T-helper 1 cell treated with Interleukin-12 subunit alpha and Interleukin-12 subunit beta and Interleukin-4 antibody, amounts not matched to agents 30 ng/mL and 1 ng/mL, for 36 hours (primary cell): ENCODE data around the gene MPDZ. TPM values are rescaled to one million over a fixed set of nuclear protein-coding genes. Genes with fewer than 3 reads are reported as not detected.

Source experiments
- intact Hi-C: fragments of 100-400 bp; cut with micrococcal nuclease; formaldehyde crosslinking; loops from one replicate; pipeline ENCODE4 v1.15.1; 2024
- total RNA-seq: library from RNA; stranded (reverse); gene quantifications from 2 replicates; pipeline ENCODE4 v1.2.3, GENCODE V29; 2022

The MPDZ gene
- total RNA-seq, 1 donor from 2014 or later: not detected

DNA sequence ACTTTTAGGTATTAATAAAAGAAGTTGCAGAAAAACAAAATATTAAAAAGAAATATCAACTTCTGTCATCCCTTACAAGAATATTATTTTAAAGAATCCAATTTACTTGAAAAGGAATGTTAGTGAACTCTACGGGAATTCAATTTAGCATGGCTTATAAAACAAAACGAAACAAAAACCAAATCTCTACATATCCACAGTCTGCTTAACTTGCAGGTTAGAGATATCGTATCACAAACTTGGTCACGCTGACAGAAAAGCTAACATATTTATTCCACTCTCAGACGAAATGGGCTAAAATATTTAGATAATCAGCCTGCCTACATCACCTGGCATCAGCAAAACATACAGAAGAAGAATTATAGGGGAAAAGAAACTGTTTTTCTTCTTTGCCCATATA lies 92.7 kb downstream of the MPDZ start:
- intact Hi-C loops: no loop called here

DNA sequence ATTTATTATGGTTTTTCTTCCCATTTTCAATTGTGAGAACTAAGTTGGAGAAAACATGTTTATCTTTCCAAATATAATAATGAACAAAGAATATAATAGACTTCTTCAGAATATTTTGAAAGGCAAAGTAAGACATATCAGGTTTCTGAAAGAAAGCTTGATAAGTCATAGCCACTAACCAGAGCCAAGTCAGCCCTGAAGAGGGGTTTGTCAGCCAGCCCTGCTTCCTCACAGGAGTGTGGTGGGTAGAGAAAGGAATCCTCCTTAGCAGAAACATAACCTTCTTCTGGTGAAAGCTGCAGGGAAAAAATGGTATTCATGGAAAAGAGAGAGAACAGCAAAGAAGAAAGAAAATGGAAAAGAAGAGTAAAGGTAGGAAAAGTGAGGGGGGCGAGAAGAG lies 93.4 kb downstream of the MPDZ start:
- intact Hi-C loops: no loop called here

DNA sequence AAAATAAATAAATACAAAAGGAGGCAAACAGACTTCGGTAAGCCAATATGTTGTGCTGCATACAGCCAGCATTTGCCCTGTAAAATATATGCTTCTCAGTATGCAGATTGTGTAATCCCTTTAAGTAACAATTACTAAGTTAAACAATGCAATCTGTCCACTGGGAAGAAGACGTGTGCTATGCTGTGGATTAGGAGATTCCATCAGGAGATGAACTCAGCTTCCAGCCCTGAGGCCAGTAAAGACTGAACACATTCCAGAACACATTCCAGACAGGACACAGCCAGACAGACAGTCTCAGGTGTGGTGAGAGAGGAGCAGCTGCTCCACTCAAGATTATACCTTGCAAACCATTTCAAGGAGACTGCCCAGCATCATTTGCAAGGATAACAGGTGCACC lies 97.8 kb downstream of the MPDZ start:
- intact Hi-C loops: no loop called here

DNA sequence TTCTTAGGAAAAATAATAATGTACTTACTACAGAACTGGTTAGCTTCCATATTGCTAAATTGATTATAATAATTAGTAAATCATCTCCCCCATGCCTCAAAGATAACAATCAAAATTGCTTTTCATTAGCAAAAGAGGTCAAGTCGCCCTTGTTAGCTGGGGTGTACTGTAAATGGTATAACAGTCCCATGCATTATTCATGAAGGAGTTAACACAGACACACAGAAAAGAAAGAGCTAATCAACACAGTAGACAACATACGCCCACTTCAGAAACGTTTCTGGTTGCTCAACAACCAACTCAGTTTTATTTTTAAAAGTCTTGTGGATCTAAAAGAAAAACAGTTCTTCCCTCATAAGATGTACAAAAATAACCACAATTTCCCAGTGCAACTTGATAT lies 100.2 kb downstream of the MPDZ start:
- intact Hi-C loops: no loop called here

DNA sequence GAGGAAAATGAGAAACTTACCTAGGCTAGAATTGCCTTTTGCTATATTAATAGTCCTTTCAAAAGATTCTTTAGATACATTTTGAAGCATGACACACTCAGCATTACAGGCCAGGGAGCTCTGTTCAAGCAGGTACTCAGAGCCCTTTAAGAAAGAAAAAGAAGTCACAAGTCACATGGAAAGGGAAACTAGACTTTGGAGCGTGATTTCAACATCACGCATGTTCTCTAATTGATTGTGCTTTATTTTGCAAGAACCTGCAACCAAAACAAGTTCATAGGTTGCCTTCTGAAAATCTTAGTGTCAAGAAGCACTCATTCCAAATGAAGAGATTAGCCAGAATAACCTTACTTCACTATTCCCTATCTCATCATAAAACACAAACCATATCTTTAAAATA lies 103.8 kb downstream of the MPDZ start:
- intact Hi-C loops: no loop called here

DNA sequence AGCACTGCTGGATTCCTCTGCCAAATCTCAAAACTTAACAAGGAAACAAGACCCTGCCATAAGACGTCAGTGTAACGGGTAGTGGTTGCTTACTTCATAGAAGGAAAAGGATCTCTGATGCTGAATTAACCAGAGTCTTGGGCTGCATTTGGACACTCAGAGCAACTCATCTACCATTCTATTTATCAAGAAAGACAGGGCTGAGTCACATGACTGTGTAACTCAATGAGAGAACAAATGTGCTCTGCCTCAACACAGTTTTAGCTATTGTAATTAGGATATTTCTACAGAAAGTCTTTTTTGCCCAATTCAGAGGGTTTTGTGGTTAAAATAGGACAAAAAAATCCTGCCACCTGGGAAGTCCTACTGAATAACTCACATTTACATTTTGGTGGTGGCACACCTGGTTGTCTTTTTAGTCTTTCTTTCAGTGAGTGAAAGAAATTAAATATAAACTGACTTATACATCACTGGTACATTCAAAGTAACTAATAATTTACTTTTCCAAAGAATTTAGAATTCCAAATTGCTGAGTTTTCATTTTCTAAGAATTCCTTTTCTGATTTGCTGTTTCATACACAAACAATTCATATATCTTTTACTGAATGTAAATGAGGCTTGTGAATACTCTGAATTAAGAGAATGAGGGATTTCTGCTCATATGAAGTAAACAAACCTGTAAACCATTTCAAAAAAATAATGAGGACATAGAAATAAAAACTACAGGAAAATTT lies 104.4 kb downstream of the MPDZ start:
- intact Hi-C loops: no loop called here

DNA sequence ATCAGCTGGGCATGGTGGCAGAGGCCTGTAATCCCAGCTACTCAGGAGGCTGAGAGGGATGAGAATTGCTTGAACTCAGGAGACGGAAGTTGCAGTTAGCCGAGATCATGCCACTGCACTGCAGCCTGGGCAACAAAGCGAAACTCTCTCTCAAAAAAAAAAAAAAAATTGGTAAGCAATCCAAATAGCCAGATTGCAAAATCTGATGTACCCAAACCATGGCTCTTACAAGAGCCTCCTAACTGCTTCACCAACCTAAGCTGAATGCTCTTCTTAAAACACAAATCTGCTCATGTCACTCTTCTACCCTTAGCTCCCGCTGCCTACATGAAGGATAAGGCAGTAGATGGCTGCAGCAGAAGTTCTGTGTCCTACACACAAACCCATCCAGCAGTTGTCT lies 105.9 kb downstream of the MPDZ start:
- intact Hi-C loops: no loop called here

DNA sequence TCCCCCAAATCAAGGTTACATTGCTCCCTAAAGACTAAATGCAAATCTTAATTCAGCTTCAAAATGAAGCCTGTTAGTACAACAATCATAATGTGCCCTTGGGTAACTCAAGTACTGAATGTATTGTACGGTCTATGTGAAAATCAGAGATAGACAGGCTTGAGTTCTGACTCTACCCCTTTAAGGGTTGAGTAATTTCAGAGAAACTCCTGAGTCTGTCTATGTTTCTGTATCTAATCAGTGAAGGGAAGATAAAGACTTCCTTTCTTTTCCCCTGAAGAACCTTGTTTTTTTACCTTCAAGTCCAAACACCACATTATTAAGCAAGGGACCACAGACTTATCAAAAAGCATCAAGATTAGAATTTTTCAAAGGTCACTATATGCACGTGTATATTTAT lies 108.2 kb downstream of the MPDZ start:
- intact Hi-C loops: no loop called here

DNA sequence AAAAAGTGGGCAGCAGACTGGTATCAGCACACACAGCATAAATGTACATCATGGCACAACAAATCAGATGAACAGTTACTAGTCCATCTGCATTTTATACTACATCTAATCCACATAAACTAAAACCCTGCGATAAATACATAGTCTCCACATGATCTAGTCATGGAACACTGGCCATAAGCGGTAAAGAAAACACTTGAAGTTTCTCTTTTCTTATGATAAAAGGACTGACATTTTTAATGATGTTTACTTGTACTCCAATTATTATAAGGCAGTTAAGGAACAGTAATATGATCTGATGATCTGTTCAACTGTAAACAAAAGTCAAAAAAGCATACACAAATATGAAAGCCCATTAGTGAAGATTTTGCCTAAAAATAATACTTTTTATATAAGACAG lies 112.5 kb downstream of the MPDZ start:
- intact Hi-C loops: no loop called here

DNA sequence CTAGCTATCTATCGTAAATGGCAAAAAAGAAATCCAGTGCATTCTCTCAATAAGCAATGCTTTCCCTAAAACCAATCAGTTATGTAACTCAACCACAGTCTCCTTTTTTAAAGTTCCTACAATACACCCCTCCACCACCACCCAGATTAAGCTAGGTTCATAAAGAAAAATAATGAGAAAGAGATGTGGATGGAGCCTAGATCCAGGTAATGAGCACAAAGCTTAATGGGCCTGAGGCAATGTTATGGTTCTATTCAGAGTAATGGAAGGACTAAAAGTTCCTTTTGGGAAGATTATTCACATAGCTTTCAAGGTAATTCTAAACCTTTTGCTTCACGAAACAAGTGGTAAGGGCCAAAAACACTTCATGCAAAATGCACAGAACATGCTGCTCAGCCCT lies 113.5 kb downstream of the MPDZ start:
- intact Hi-C loops: no loop called here

DNA sequence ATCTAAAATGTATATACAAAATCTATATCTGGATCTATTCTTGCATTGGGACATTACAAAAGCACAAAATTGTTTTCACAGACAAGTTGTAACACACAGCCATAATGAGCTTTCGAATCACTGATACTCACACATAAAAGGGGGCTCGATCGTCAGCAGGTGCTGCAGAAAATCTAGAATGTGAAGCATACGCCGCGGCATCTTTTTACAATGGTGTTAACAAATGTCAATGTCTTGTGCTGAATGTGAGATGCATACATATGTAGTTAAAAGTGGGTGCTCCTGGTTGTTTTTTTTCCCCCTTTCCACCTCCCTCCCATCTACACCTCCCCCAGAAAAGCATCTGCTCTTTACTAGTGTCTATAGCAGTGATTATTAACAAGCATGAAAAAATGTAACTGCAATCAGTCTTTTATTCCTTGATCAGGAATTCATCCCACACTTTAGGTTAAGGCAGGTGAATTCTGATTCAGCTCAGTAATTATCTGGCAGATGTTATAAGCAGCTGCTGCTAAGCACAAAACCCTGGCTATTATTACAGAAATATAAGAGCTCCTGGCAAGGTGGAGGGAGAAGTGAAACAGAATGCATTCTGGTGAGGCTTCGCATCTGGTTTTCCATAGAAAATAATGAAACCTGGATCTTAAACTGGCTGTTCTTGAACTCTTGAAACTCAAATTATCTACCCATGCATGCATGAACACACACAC lies 114.1 kb downstream of the MPDZ start:
- intact Hi-C loops: no loop called here

DNA sequence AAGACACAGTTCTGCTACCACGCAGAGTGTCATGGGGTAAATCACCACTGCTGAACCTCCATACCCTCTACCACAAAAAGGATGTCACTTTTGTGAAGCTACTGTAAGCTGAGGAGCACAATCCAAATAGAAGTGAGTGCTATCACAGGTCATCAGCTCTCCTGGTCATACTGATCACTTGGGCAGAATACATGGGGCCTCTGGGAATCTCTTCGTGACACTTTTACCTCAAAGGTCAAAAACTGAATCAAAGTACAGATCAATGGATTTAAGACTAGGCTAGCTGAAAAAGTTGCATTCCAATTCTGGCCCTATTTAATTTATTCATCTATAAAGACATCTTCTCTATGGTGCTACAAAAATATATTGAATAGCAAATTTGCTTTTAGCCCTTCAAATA lies 115.5 kb downstream of the MPDZ start:
- intact Hi-C loops: no loop called here

DNA sequence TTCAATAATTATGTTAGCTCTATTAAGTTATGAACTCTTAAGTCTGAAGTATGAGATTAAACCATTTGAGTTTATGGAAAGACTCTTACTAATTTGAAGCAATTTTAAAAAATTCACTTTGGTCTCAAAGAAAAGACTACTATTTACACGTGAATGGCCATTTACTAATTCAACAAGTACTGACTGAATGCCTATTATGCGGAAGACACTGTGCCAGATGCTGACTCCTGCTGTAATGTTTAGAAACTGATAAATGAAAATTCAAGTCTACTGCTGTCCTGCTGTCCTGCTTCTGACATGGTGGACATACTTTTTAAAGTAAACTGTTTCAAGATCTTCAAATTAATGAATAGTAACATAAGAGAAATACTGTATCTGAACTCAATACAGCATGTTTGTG lies 116.2 kb downstream of the MPDZ start:
- intact Hi-C loops: no loop called here

DNA sequence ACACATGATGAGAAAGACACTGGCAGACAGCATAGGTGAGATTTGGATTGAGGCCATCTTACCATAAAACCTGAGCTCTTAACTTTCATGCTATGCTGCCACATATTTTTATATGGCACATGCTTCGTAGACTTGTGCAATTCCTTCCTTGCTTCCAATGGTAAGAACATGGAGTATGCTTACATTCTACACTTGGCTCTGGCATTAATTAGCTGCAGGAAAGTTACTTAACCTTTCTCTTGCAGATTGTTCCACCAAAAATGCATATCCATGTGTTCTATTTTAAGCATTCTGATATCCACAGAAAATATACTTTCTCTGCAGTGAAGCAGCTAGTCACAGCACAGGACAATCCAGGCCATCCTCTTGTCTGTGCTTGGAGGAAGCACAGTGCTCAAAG lies 119.4 kb downstream of the MPDZ start:
- intact Hi-C loops: no loop called here

DNA sequence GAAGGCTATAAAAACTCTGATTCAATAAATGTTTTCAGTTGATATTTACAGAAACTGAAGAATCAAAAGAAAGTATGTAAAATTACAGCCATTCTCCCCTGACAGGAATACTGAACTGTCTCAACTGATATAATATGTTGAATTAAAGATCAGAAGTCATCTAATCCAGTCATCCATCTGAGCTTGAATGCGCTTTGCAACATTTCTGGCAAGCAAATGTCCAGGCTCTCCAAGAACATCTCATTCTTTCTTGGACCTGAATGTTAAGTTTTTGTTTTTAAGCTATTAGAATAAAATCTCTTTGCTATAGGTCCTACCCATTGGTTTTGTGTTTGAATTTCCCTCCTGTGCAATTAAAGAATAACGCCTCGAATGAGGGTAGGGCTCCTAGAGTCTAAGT lies 120.5 kb downstream of the MPDZ start:
- intact Hi-C loops: no loop called here

DNA sequence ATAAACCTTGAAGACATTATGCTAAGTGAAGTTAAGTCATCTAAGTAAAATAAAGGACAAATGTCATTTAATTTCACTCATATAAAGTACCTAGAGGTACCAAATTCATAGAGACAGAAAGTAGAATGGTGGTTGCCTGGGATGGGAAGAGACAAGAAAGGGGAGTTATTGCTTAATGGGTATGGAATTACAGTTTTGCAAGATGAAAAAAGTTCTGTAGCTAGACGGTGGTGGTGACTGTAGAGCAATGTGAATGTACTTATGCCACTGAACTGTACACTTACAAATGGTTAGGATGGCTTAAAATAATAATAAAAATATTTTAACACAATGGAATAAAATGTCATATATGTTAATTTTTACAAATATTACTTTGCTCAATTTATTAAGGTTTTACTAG lies 128.0 kb downstream of the MPDZ start:
- intact Hi-C loops: no loop called here

DNA sequence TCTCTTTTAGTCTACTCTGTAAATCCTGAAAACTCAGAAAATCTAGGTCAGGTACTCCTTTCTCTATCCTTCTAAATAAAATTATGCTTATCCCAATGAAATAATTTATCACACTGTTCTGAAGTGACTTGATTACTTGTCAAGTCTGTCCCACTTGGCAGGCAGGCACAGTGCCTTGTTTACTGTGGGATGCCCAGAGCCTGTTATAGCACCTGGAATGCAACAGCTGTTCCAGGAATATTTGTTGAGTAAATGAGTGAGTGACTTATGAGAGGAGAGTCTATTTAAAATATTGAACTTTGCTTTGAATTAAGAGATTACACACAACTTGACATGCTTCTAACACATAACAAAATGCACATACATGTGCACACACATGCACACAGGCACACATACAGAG lies 130.0 kb downstream of the MPDZ start:
- intact Hi-C loops: no loop called here

DNA sequence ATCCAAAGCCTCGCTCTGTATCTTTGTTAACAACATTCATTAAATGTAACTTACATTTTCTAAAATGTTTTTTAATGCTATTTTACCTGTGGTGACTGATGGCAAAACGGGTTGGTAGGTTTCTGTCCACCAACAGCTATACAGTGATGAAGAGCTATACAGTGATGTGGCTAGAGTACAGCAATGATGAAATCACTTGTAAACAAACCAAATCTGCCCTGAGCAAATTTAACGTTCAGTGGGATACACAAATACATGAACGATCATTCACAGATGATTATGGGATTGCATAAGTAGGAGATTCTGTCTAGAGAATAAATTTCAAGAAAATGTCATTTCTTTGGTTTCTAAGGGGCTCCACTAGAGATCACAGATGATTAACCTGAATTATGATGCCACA lies 132.7 kb downstream of the MPDZ start:
- intact Hi-C loops: no loop called here

DNA sequence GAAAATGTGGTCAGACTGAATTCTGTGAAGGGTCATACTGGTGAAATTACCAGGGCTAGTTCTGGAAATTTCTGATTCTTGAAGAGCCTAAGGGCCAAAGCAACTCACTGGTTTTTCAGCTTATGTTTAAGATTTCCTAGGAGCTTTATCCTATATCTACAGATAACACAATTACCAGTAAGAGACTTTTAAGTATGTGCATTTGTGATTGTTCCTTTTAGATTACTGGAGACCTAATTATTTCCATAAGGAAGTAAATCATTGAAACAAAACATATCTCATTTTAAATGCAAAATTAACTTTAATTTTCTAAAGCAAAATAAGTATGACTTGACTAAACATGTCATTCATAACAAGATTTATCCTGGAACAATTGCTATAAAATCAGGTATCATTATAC lies 134.2 kb downstream of the MPDZ start:
- intact Hi-C loops: no loop called here

DNA sequence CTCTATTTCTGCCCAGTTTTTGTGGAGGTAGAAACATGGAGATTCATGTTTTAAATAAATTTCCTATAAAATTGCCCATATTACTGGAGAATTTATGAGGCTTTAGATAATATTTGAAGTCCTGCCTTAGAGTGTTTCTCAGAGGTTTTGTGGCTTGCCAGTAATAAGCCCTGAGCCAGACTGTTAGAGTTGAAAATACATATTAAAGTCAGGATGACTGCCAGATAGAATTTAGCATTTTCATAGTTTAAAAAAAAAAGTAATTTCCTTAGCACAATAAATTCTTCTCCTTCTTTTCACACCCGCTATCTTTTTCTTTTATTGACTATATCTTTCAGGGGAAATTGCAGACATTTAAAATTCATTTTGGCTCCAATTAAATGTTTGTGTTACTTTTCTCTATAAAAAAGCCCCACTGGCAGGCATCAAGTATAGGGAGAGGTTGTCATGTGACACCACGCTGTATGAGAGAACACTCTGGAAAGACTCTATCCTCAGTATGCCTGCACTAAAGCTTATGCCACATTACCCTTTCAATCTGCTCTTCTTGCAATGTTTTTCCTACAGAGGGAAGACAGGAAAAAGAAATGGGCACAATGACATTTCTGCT lies 135.2 kb downstream of the MPDZ start:
- intact Hi-C loops: no loop called here

DNA sequence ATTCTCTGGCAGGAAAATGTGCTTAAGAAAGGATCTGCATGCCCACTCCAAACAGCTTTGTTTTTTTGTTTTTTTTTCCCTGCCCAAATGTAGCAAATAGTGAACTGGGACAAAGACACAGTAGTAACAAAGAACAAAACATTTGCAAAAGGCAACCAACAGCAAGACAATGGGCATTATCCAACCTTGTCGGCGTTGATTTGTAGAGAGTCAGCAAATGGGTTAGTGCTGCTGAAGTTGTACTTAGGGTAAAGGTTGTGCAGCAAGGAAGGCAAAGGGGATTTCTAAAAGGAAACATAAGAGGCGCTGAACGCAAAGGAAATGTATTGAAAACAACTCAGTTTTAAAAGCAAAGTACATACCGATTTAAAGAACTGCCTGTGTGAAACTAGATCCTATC lies 136.2 kb downstream of the MPDZ start:
- intact Hi-C loops: no loop called here

DNA sequence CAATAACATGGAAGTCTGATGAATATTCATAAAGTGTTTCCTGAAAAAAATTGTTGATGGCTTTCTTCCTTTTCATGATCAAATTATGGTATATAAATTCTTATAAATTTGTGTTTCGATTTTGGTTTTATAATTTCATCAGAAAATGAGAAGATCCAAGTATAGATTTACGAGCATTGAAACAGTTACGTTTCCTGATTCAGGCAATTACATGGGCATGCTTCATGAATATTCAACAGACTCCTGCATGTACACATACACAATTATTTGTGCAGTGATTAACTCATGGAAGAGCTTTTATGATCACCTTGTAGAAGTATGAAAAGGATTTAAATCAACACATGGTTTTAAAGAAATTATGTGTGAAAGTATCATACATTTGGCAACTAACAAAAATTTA lies 136.7 kb downstream of the MPDZ start:
- intact Hi-C loops: no loop called here

DNA sequence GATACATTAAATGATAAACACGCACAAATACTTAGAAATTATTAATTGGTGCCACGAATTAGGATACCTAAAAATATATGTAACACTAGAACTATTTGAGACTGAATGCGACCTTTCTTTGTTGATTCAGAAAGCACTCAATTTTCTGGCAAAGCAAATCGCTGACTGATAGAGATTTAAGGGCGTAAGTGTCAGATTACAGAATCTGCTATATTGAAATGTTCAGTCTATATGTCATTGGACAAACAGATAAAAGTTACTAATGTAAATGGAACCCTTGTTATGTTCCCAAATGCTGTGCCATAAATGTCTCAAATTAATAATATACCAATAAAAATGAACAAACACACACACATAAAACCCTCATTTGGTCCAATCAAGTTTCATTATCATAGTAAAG lies 137.9 kb downstream of the MPDZ start:
- intact Hi-C loops: no loop called here
